SK-N-SH treated with all-trans-retinoic acid at 6 μM for 48 hours (cell line): ENCODE measurements around the gene ME1.
"Not testable (repeated sequence)": the region's sequence is repeated elsewhere in the genome, so short reads cannot be mapped to it uniquely, and the experiment has no call there.

Experiments used
- ATAC-seq: fragments of 200-7000 bp; cut with Tn5 transposase; 3 replicates; pipeline ENCODE4 v1.9.1; 2020; ENCODE audit warnings: mild to moderate bottlenecking, moderate library complexity
- ARNTL ChIP-seq: fragments of 450-650 bp; formaldehyde crosslinking; IDR thresholded peaks from 2 replicates; pipeline ENCODE4 v1.5.0; 2020; ENCODE audit warnings: low read depth, mild to moderate bottlenecking, moderate library complexity, borderline replicate concordance
- BACH2 ChIP-seq: fragments of 250-450 bp; sonication (Bioruptor Pico); IDR thresholded peaks from 2 replicates; pipeline ENCODE4 v1.9.0; 2021; ENCODE audit warnings: mild to moderate bottlenecking, borderline replicate concordance
- CREB5 ChIP-seq: fragments of 250-450 bp; sonication (Bioruptor Pico); IDR thresholded peaks from 2 replicates; pipeline ENCODE4 v1.5.1; 2020; ENCODE audit warnings: low read depth, mild to moderate bottlenecking, moderate library complexity
- CSDC2 ChIP-seq: fragments of 250-450 bp; sonication (Bioruptor Pico); IDR thresholded peaks from 2 replicates; pipeline ENCODE4 v1.5.0; 2020; ENCODE audit warnings: mild to moderate bottlenecking, moderate library complexity
- ESRRG ChIP-seq: fragments of 250-450 bp; sonication (Bioruptor Pico); IDR thresholded peaks from 2 replicates; pipeline ENCODE4 v1.6.1; 2021; ENCODE audit warnings: mild to moderate bottlenecking
- GLIS3 ChIP-seq: fragments of 250-450 bp; sonication (Bioruptor Pico); IDR thresholded peaks from 2 replicates; pipeline ENCODE4 v1.5.0; 2020; ENCODE audit warnings: mild to moderate bottlenecking, moderate library complexity
- ISL1 ChIP-seq: fragments of 250-450 bp; sonication (Bioruptor Pico); IDR thresholded peaks from 2 replicates; pipeline ENCODE4 v2.1.2; 2022; ENCODE audit warnings: mild to moderate bottlenecking, moderate library complexity
- OSR1 ChIP-seq: fragments of 250-450 bp; sonication (Bioruptor Pico); IDR thresholded peaks from 2 replicates; pipeline ENCODE4 v1.8.0; 2022; ENCODE audit warnings: moderate library complexity, mild to moderate bottlenecking, inconsistent platforms
- PATZ1 ChIP-seq: fragments of 250-450 bp; sonication (Bioruptor Pico); IDR thresholded peaks from 2 replicates; pipeline ENCODE4 v1.8.0; 2020; ENCODE audit warnings: mild to moderate bottlenecking, moderate library complexity, borderline replicate concordance
- POU6F1 ChIP-seq: fragments of 250-450 bp; sonication (Bioruptor Pico); IDR thresholded peaks from 2 replicates; pipeline ENCODE4 v1.8.0; 2021; ENCODE audit warnings: low read depth, mild to moderate bottlenecking, moderate library complexity, borderline replicate concordance
- PPARA ChIP-seq: fragments of 250-450 bp; sonication (Bioruptor Pico); IDR thresholded peaks from 2 replicates; pipeline ENCODE4 v1.5.0; 2020; ENCODE audit warnings: mild to moderate bottlenecking, borderline replicate concordance
- RARB ChIP-seq: fragments of 250-450 bp; sonication (Bioruptor Pico); IDR thresholded peaks from 2 replicates; pipeline ENCODE4 v1.8.0; 2021; ENCODE audit warnings: mild to moderate bottlenecking, moderate library complexity
- TOX ChIP-seq: fragments of 250-450 bp; sonication (Bioruptor Pico); IDR thresholded peaks from 2 replicates; pipeline ENCODE4 v1.8.0; 2021; ENCODE audit warnings: mild to moderate bottlenecking, moderate library complexity, borderline replicate concordance
- TSHZ2 ChIP-seq: fragments of 250-450 bp; sonication (Bioruptor Pico); IDR thresholded peaks from 2 replicates; pipeline ENCODE4 v1.5.0; 2020; ENCODE audit warnings: mild to moderate bottlenecking, moderate library complexity
- ZC3H10 ChIP-seq: fragments of 250-450 bp; sonication (Bioruptor Pico); IDR thresholded peaks from 2 replicates; pipeline ENCODE4 v1.5.1; 2021; ENCODE audit warnings: mild to moderate bottlenecking, moderate library complexity
- ZFP3 ChIP-seq: fragments of 250-450 bp; sonication (Bioruptor Pico); IDR thresholded peaks from 2 replicates; pipeline ENCODE4 v1.5.0; 2020; ENCODE audit warnings: mild to moderate bottlenecking, moderate library complexity
- ZFP30 ChIP-seq: fragments of 450-650 bp; formaldehyde crosslinking; IDR thresholded peaks from 2 replicates; pipeline ENCODE4 v1.5.0; 2022; ENCODE audit warnings: mild to moderate bottlenecking, moderate library complexity
- ZNF70 ChIP-seq: fragments of 450-650 bp; formaldehyde crosslinking; IDR thresholded peaks from 2 replicates; pipeline ENCODE4 v1.5.0; 2020; ENCODE audit warnings: mild to moderate bottlenecking, moderate library complexity
- ZNF8 ChIP-seq: fragments of 450-650 bp; formaldehyde crosslinking; IDR thresholded peaks from 2 replicates; pipeline ENCODE4 v1.5.0; 2020; ENCODE audit warnings: mild to moderate bottlenecking, moderate library complexity

The ME1 gene

GRCh38 chr6:83370567-83370966 is 60.3 kb downstream of the ME1 start:
- no peak for TF ChIP-seq ZC3H10
- TF ChIP-seq OSR1 (CRISPR knock-in tag) = no peak
- TF ChIP-seq ESRRG = no peak
- TF ChIP-seq ARNTL (CRISPR knock-in tag) = no peak
- TF ChIP-seq ZNF70 (CRISPR knock-in tag) = no peak

GRCh38 chr6:83369692-83370091 is 61.2 kb downstream of the ME1 start:
- TF ChIP-seq TOX (no peak), PPARA (no peak), ZFP3 (no peak), ZFP30 (CRISPR knock-in tag) (no peak), ZC3H10 (no peak), TSHZ2 (CRISPR knock-in tag) (no peak), ISL1 (no peak), RARB (no peak), ESRRG (no peak), GLIS3 (CRISPR knock-in tag) (no peak), PATZ1 (CRISPR knock-in tag) (no peak), CREB5 (no peak), ZNF8 (no peak), CSDC2 (CRISPR knock-in tag) (no peak), BACH2 (no peak), ZNF70 (CRISPR knock-in tag) (no peak)
- ATAC-seq = no peak

More at GRCh38 chr6:83370567-83370966, 60.3 kb downstream of the ME1 start:
- ATAC-seq = no peak

- no peak for ATAC-seq
- TF ChIP-seq RARB (no peak), ZFP3 (no peak), ARNTL (CRISPR knock-in tag) (no peak), ZNF8 (no peak), ESRRG (no peak), GLIS3 (CRISPR knock-in tag) (no peak)
Measured at GRCh38 chr6:83368577-83368976, 62.3 kb downstream of the ME1 start.

- TF ChIP-seq ZC3H10 (no peak), PATZ1 (CRISPR knock-in tag) (no peak), GLIS3 (CRISPR knock-in tag) (no peak), ARNTL (CRISPR knock-in tag) (no peak)
- ATAC-seq = no peak
Measured at GRCh38 chr6:83367104-83367503, 63.7 kb downstream of the ME1 start.

- ATAC-seq = peak; percentile 78
- TF ChIP-seq OSR1 (CRISPR knock-in tag) (no peak), RARB (no peak), POU6F1 (CRISPR knock-in tag) (no peak)
Measured at GRCh38 chr6:83365931-83366330, 64.9 kb downstream of the ME1 start.

GRCh38 chr6:83362349-83362748 is 68.5 kb downstream of the ME1 start:
- ATAC-seq = not testable (repeated sequence)
